ENCODE data around the gene TPGS2. TPM values are rescaled to one million over a fixed set of nuclear protein-coding genes. Genes with fewer than 3 reads are reported as not detected.

Gene TPGS2
- polyA plus RNA-seq, 1 of the 3 experiments (the other 2 are of a cell fraction): 235 TPM

GRCh38 chr18:36769172-36769571, 59.6 kb downstream of the TPGS2 start:
- no peak overlapping the region for H3K27ac ChIP-seq (ENCODE audit: low read depth in 2 of 2, low read length in 1 of 2)
- POLR2A ChIA-PET: no interaction called here
- H3K27me3 ChIP-seq (ENCODE audit: insufficient read depth): no peaks in the 10 kb centered on the region
- no peaks in the 10 kb centered on the region for H3K9me2 ChIP-seq
- peaks cover 0 to 3% of the 10 kb centered on the region in 2 experiments; a peak in 2 of 4 replicates for H3K4me1 ChIP-seq (ENCODE audit: control insufficient read depth in 1 of 2, insufficient read depth in 2 of 2, low read depth in 1 of 2, low read length in 1 of 2)
- no peaks in the 10 kb centered on the region for H3K79me2 ChIP-seq (ENCODE audit: insufficient read depth)
- TF ChIP-seq USF2 (IDR thresholded peaks at IDR 0.05; ENCODE audit: borderline replicate concordance, low read depth, low read length) (no peak), RFX5 (IDR thresholded peaks at IDR 0.05; ENCODE audit: low read length) (no peak), GABPA (IDR thresholded peaks at IDR 0.05; ENCODE audit: low read depth) (no peak), MEF2A (IDR thresholded peaks at IDR 0.05; ENCODE audit: borderline replicate concordance, low read depth) (no peak), RCOR1 (IDR thresholded peaks at IDR 0.05; ENCODE audit: low read length) (no peak)
- TF ChIP-seq, protein P1, sequence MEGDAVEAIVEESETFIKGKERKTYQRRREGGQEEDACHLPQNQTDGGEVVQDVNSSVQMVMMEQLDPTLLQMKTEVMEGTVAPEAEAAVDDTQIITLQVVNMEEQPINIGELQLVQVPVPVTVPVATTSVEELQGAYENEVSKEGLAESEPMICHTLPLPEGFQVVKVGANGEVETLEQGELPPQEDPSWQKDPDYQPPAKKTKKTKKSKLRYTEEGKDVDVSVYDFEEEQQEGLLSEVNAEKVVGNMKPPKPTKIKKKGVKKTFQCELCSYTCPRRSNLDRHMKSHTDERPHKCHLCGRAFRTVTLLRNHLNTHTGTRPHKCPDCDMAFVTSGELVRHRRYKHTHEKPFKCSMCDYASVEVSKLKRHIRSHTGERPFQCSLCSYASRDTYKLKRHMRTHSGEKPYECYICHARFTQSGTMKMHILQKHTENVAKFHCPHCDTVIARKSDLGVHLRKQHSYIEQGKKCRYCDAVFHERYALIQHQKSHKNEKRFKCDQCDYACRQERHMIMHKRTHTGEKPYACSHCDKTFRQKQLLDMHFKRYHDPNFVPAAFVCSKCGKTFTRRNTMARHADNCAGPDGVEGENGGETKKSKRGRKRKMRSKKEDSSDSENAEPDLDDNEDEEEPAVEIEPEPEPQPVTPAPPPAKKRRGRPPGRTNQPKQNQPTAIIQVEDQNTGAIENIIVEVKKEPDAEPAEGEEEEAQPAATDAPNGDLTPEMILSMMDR (IDR thresholded peaks at IDR 0.05): no peak
- TF ChIP-seq, protein P2, sequence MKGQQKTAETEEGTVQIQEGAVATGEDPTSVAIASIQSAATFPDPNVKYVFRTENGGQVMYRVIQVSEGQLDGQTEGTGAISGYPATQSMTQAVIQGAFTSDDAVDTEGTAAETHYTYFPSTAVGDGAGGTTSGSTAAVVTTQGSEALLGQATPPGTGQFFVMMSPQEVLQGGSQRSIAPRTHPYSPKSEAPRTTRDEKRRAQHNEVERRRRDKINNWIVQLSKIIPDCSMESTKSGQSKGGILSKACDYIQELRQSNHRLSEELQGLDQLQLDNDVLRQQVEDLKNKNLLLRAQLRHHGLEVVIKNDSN (IDR thresholded peaks at IDR 0.05; ENCODE audit: borderline replicate concordance, low read depth): no peak
- H3F3A ChIP-seq (replicated peaks; ENCODE audit: insufficient read depth): no peaks in the 10 kb centered on the region
- no peak overlapping the region for H3K4me3 ChIP-seq (ENCODE audit: low read depth in 2 of 2, low read length in 1 of 2)
- no peak for DNase-seq
- H3K9ac ChIP-seq: no peak overlapping the region
- no peaks in the 10 kb centered on the region for H4K20me1 ChIP-seq (ENCODE audit: insufficient read depth)
- no peaks in the 10 kb centered on the region for H3K9me3 ChIP-seq
- H3K4me2 ChIP-seq: no peak overlapping the region
- 80% methylated on average over 4 of the region's 10 CpGs for WGBS (ENCODE audit: low lambda C conversion rate)
- H3K36me3 ChIP-seq (replicated peaks in 1 of 2; ENCODE audit: control insufficient read depth in 1 of 2, insufficient read depth in 2 of 2, low read length in 1 of 2): peaks cover 0 to 16% of the 10 kb centered on the region in 2 experiments
- H2AFZ ChIP-seq (ENCODE audit: low read depth): no peak overlapping the region
- CTCF ChIA-PET: interaction anchor here (1.2 kb wide), 1 partner anchor 8 kb away, joined by 3 read pairs; no protein-coding TSS in a partner anchor

DNA sequence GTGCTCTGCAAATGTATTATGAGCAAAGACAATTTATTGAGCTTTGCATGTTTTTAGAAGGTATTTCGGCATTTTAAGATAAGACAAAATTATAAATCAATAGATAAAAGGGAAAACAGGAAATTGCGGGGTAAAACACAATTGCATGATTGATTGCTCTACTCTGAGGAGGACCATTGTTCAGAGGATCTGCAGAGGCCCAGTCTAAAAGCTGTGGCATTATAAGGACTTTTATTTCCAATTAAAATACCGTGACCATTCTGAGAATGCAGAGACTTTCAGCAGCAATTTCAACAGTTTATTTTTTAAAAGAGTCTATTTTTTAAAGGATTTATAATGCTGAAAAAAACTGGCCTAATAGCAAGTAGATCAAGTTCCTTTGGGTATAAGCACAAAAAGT, 62.0 kb downstream of the TPGS2 start:
- CTCF ChIA-PET: interaction anchor here (1.2 kb wide), 1 partner anchor 9 kb away, joined by 3 read pairs; no protein-coding TSS in a partner anchor
- no peak overlapping the region for H3K4me2 ChIP-seq
- no peak overlapping the region for H3K27ac ChIP-seq (ENCODE audit: low read depth in 2 of 2, low read length in 1 of 2)
- no peak overlapping the region for H2AFZ ChIP-seq (ENCODE audit: low read depth)
- no peaks in the 10 kb centered on the region for H4K20me1 ChIP-seq (ENCODE audit: insufficient read depth)
- no peaks in the 10 kb centered on the region for H3K9me2 ChIP-seq
- no peaks in the 10 kb centered on the region for H3K27me3 ChIP-seq (ENCODE audit: insufficient read depth)
- H3K4me3 ChIP-seq (ENCODE audit: low read depth in 2 of 2, low read length in 1 of 2): no peak overlapping the region
- no peak for DNase-seq
- WGBS (ENCODE audit: low lambda C conversion rate): 81% methylated on average over 3 of the region's 3 CpGs
- peaks cover 0 to 17% of the 10 kb centered on the region in 2 experiments for H3K36me3 ChIP-seq (replicated peaks in 1 of 2; ENCODE audit: control insufficient read depth in 1 of 2, insufficient read depth in 2 of 2, low read length in 1 of 2)
- no peaks in the 10 kb centered on the region for H3F3A ChIP-seq (replicated peaks; ENCODE audit: insufficient read depth)
- no peak overlapping the region for H3K9ac ChIP-seq
- peaks cover 0 to 3% of the 10 kb centered on the region in 2 experiments; a peak in 1 of 4 replicates for H3K4me1 ChIP-seq (ENCODE audit: control insufficient read depth in 1 of 2, insufficient read depth in 2 of 2, low read depth in 1 of 2, low read length in 1 of 2)
- H3K79me2 ChIP-seq (ENCODE audit: insufficient read depth): no peaks in the 10 kb centered on the region
- H3K9me3 ChIP-seq: no peaks in the 10 kb centered on the region
- POLR2A ChIA-PET: no interaction called here
- TF ChIP-seq ELF1 (IDR thresholded peaks at IDR 0.05): no peak
- no peak for TF ChIP-seq SMC3 (IDR thresholded peaks at IDR 0.05; ENCODE audit: low read depth, low read length)
- no peak for TF ChIP-seq YY1 (IDR thresholded peaks at IDR 0.05; ENCODE audit: low read depth)
- TF ChIP-seq FOXJ3 (CRISPR knock-in tag; IDR thresholded peaks at IDR 0.05): no peak
- TF ChIP-seq, protein P3, sequence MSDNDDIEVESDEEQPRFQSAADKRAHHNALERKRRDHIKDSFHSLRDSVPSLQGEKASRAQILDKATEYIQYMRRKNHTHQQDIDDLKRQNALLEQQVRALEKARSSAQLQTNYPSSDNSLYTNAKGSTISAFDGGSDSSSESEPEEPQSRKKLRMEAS (IDR thresholded peaks at IDR 0.05; ENCODE audit: low read depth): no peak
- no peak for TF ChIP-seq FOXM1 (IDR thresholded peaks at IDR 0.05; ENCODE audit: low read depth)
- TF ChIP-seq USF2 (IDR thresholded peaks at IDR 0.05; ENCODE audit: borderline replicate concordance, low read depth, low read length): no peak
- no peak for TF ChIP-seq MXI1 (IDR thresholded peaks at IDR 0.05; ENCODE audit: low read depth, low read length)
- no peak for TF ChIP-seq RFX5 (IDR thresholded peaks at IDR 0.05; ENCODE audit: low read length)
- TF ChIP-seq MEF2A (IDR thresholded peaks at IDR 0.05; ENCODE audit: borderline replicate concordance, low read depth): no peak
- no peak for TF ChIP-seq NFIC (IDR thresholded peaks at IDR 0.05; ENCODE audit: borderline replicate concordance)
- no peak for TF ChIP-seq TAF1 (IDR thresholded peaks at IDR 0.05; ENCODE audit: borderline replicate concordance, low read depth, low read length)
- TF ChIP-seq, protein P1 (IDR thresholded peaks at IDR 0.05): no peak

All from SK-N-SH (cell line).